ENCODE data around the gene DSCAM.
"Not testable (repeated sequence)": the region's sequence is repeated elsewhere in the genome, so short reads cannot be mapped to it uniquely, and the experiment has no call there.

Gene DSCAM

DNA sequence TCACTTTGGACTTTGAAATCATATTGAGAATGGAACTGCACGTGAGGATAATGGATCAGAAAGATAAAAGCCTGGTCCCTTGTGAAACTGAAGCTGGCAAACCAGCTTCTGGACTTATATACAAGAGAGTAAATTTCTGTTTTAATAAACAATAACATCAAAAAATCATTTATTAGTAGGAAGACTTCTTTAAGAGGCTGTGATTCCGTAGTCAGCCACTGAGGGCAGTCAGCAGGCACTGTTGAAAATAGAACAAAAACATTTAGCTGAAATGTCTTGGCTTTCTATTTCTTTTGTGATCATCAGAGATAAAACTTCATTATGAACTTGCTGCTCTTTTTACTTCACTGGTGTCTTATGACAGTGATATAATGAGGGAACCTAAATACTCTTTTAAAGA, 490.3 kb downstream of the DSCAM start:
- no peak for DNase-seq

DNA sequence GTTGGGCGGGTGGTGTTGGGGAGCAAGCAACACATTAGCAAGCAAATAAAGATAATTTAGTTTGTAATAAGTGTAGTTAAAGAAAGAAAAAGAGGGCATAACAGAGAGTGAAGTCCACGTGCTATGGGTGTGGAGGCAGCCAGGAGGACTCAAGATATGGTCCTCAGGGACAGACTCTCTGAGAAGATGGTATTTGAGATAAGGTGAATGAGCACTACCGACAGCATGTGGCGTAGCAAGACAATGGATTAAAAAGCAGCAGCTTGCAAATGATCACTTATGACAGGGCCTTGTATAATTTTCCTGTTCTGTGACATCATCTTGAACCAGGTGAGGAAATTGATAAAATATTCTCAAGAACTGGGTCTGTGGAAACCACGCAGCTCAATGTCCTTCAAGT, 491.9 kb downstream of the DSCAM start:
- DNase-seq = no peak

DNA sequence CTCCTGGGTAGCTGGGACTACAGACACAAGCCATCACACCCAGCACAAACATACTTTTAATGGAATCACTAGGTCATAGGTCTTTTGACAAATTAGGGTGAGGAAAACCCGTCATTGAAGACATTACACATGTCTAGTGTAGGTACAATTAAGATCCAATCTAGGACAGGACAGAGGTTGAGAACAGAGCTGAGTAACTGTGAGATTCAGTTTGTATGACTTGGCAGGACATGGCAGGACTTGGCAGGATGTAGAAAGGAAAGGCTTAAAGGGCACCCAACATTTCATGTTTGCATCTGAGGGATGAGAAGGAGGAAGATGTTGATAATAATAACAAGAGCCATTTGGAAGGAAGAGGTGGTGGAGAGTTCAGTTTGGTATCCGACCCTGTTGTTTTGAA, 496.0 kb downstream of the DSCAM start:
- no peak for DNase-seq

DNA sequence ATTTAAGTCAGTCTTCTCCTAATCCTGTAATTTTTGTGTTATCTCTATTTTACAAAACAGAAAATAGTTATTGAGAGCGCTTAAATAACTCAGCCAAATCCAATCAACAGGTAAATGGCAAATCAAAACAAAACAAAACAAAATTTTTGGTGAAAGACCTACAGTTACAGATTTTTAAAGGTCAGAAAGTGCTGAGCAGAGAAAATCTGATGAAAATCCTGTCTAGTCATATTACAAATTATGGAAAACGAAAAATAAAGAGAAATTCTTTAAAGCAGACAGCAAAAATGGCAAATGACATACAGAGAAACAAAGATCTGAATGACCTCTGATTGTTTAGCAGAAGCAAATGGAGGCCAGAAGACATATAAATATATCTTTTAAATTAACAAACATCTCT, 497.4 kb downstream of the DSCAM start:
- no peak for DNase-seq

DNA sequence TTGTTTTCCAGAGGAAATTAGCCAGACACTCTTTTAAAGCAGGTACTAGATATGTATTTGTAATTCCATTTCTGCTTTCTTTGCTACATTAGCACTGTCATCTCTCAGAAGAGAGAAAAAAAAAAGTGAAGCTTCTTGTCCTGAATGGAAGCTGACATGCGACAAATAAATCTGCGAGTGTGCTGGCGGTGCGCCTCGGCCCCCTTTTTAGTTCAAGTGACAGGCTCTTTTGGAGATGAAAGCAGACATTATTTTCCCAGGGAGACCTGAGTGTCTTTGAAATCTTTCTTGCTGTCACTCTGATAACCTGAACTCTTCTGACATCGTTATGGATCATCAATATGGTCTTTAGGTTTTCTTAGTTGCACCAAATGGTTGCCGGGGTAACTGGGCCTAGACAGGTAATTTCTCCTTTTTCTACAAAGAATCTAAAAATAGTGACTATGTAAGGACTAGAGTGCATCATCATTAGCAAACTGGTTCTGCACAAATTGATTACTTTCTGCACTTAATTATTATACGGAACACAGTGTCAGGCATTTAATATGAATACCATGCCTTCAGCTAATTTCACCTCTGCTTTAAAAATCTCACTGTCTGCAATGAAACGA, 501.1 kb downstream of the DSCAM start:
- no peak for DNase-seq

DNA sequence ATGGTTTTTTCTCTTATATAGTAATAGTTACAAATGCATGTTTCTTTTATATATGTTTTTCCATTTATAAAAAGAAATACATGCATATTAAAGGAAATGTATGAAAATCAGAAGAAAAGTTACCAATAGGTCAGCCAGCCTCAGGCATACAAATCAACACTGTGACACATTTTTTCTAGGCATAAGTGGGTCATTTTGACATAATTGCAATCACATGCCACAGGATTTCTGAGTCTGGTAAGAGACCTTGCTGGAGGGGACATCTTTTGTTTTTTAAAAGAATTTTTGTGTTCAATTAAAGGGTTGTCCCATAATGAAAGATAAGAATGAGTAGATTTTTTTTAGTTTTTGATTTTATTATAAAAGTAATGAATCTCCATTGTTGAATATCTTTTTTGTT, 506.6 kb downstream of the DSCAM start:
- DNase-seq = no peak

DNA sequence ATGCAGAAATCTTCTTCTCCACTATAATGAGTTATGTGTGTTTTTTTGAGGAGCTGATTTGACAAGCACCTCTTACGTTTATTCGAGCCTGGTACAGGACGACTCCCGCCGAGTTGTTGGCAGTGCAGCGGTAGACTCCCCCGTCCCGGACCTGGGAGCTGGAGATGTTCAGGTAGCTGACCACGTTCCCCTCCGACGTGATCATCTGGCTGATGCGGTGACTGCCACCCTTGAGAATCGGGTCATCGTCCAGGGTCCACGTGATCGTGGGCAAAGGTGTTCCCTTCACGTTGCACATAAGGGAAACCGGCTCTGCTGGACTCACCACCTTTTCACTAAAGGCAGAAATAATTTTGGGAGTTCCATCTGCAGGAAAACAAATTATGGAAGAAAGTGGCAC, 507.9 kb downstream of the DSCAM start:
- DNase-seq = no peak

DNA sequence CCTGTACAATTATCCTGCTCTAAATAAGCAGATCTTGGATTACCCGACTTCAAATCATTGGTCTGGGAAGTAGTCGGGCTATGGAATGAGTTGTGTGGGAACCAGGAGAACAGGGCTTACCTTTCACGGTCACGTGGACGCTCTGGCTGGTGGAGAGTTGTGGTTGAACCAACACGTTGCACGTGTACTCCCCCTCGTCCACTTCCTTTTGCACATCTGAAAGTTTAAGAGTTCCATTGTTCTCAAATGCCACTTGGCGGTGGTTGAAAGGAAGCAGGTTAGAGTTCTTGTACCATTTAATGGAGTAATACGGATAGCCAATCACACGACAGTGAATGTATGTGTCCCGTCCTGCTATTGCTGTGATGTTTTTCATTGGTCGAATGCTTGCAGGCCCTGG, 509.0 kb downstream of the DSCAM start:
- DNase-seq = no peak

DNA sequence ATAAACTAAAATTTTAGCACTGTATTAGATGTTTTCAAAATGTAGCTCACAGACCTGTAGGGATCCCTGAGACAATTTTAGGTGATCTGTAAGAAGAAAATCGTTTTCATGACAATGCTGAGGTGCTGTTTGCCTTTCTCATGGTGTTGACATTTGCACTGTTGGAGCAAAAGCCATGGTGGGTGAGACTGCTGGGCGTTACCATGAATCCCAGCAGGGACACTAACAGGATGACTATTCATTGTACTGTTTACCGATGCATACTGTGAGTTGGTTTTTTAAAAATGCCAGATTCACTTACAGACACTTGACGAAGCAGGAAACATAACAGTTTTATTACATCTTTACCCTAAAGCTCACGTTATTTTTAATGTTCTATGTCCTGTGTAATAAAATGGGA, 511.3 kb downstream of the DSCAM start:
- DNase-seq = no peak

DNA sequence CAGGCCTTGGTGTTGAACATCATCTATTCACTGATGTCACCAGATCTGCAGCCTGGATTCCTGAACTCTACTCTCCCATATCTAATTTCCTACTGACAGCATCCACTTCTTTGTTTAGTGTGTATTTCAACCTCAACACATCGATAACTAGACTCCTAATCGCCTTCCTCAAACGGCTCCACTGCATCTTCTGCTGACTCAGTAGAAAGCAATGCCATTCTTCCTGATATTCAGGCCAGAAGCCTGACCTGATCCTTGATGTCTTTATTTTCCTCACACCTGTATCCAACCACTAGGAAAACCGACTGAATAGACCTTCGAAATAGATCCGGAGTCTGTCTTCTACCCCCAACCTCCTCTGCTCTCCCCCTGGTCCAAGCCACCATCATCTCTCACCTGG, 512.8 kb downstream of the DSCAM start:
- DNase-seq = no peak

DNA sequence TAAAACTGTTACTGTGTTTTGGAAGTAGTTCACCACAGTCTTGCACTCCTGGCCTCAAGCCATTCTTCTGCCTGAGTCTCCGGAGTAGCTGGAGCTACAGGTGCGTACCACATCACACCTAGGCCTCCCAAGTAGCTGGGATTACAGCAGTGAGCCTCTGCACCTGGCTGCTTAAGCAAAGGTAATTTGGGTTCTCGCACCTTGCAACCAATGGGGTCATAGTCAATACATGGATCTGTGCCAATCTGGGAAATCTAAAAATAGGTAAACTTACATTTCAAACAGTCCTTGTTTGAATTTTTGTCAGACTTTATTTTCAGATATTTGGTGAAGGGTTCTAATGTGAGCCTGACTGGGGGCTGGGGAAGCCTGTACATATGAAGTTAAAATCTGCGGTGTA, 513.2 kb downstream of the DSCAM start:
- DNase-seq = no peak

DNA sequence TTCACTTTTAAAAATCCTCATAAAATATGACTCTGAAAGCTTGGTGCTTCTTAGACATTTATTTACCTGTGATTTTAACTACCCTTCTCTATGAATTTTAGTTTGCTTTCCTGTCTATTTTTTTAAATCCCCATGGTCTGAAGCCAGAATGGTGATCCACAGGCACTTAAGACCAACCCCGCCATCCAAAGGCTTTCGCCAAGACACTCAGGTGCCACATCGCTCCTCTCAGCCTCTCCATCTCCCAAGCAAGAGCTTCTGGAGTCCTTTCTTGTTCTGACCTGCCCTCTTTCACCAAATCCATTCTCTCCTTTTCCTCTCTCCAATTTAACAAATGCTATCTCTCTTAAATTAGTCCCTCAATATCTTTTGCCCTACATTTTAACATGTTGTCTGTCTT, 515.2 kb downstream of the DSCAM start:
- DNase-seq = no peak

DNA sequence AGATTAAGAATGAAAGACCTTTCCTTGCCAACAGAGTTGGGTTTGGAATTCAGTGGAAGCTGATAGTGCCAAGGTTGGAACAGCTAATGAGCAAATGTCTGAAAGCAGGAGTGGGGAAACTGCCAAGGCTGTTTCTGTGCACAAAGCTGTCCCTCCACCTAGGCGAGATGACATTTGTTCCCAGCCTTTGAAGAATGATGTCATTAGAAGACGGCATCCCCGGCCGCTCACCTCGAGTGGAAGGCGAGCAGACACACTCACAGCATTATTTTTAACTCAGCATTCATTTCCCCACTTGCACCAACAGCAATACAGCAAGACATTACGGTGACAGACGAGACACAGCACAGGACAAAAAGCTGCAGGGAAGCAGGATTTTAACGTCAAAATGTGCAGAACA, 515.8 kb downstream of the DSCAM start:
- no peak for DNase-seq

DNA sequence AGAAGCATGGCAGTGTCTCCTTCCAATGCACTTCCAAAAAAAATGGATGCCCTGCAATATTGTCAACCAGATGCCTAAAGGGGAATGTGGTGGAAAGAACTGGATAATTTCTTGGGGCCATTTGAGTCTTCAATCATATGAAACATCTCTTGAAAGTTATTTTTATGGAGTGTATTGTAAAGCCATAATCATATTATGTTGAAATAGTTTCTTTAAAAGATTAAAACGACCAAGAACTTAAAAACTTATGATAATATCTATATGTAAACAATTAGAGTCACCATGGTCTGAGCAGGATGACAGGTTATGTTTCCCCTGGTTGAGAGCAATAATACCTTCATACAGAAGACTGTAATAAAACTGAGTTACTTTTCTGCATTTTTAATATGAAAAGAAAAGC, 522.6 kb downstream of the DSCAM start:
- DNase-seq = no peak

DNA sequence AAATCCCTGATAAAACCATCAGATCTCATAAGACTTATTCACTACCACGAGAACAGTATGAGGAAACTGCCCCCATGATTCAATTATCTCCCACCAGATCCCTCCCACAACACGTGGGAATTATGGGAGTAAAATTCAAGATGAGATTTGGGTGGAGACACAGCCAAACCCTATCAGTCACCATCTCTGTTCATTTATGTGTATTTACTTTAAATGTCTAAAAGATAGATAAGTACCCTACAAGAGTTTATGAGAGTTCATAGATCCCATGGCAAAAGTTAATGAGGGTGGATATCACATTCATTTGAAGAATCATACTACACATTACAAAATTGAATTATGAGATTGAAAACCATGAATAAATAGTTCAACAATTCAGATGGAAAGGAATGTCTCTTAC, 526.2 kb downstream of the DSCAM start:
- not testable (repeated sequence) for DNase-seq

DNA sequence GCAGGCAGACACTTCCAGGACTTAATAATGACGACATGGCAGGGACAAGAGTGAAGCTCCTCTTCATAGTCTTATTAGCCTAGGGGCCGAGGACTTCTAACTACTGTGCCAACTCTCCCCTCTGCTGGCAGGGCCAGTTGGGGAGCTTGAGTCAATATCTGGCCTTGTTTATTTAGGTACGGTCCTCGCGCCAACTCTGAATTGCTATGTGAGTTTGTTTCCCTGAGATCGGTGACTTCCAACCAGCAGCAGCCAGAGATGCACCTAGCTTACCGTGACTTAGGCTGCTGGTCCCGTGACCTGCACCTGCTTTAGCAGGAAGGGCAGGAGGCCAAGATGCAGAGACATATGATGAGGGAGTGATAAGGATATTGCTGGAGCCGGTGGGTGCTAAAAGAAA, 528.6 kb downstream of the DSCAM start:
- DNase-seq = no peak

DNA sequence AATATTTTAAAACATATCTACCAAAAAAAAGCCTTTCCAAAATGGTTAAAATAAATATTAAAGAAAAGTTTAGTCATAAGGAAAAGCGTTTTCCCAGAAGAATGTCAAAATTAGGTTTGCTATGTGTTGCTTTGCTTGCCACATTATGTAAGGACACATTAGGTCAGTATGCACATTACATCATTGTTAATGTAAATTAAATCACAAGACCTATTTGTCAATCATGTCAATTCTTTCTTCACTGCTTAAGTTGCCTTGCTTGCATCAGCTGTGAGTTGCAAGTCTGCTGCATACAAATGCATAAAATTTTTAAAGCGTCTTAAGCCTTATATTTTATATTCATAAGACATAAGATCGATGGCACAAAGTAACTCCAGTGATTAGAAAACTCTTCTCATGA, 530.9 kb downstream of the DSCAM start:
- DNase-seq = no peak

DNA sequence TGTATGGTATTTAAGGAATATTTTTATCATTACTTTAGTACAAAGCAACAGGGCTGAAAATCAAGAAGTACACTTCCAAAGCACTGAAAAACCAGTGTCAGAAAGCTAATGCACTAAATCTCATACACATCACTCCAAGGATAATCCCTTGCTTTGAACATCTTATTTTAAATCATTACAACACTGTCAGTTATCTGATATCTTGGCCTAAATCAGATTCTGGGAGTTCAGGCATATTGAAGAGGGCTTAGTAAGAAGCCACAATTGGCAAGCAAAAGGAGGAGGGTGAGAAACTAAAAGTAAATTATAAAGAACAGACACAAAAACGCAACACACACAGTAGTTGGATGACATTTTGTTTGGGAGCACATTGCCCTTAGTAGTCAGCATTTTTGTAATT, 531.3 kb downstream of the DSCAM start:
- no peak for DNase-seq

DNA sequence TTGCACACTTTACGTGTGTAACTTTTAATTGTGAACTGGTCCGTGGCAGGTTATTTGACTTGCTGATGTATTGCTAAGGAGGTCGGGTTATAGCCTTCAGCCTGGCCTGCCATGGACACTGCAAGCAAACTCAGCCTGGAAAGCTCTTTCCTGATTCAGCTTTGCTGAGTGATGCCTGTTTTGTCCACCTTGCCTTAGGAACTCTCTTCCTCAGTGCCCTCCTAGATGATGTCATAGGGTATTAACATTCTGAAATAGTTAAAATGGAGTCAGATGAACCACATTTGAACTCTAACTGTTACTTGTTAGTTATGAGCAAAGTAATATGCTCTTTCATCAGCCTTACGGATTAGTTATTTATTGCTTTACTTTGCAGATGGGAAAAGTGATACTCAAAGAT, 533.7 kb downstream of the DSCAM start:
- no peak for DNase-seq

DNA sequence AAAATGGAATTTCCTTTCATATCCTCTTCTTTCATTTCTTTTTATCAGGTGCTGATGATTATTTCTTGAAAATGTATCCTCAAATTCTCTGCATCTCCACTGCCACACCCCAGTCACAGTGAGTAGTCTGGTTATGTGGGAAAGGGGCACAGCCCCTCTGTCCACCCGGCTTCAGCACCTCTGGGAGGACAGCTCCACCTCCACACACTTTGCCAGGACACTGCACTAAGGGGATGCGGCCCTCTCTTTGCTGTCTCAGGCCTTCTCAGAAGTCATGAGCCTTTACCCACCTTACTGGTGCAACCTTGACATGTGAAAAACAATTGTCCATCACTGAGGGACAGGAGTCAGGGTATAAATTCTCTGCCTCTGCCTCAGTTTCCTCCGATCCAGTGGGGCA, 546.7 kb downstream of the DSCAM start:
- no peak for DNase-seq

DNA sequence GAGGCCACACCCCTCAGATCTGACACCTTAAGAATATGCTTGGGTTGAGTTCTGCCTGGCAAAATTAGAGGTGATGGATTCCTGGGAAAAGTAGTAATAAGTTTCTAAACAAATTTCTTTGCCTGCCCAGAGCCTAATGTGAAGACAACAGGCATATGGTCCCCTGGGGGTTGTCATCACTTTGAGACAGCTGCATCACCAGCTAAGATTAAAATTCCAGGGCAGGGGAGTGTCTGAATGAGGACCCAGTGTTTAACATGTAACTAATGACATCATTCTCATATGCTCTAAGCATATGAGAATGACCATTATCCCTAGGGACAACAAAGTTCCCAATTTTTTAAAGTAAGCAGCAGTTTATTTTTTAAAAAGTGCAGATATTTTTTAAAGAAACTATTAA, 547.5 kb downstream of the DSCAM start:
- no peak for DNase-seq

DNA sequence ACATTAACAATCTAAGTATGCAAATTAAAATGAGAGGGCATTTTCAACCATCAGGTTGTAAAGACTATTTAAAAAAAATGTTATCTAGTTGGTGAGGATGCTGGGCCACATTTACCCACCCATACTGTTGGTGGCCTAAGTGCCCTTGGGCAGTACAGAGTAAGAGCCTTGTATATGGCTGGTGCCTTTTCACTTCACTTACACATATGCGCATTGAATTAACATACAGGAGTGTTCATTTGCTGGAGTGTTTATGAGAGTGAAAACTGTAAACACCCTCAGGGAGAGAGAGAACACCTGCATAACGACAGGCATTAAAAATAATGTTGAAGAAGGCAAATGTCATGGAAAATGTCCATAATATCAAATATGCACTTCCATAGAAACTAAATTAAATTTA, 552.6 kb downstream of the DSCAM start:
- DNase-seq = no peak

DNA sequence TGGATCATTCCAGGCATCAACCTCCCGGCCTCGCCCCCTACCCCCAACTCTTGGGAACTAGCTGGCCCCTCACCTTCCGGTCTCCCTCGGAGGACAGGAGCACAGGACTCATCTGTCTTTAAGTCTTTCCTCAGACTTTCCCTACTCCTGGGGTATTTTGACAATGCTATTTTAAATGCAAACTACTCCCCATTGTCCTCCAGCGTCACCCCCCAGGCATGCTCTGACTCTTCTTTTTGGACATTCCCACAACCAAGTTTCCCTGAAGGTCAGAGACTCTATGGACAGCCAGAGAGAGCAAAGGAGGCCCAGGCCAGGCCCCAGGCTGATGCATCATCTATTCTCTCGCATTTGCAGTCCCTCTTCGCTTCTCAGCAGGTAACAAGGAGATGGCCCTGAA, 555.4 kb downstream of the DSCAM start:
- no peak for DNase-seq

DNA sequence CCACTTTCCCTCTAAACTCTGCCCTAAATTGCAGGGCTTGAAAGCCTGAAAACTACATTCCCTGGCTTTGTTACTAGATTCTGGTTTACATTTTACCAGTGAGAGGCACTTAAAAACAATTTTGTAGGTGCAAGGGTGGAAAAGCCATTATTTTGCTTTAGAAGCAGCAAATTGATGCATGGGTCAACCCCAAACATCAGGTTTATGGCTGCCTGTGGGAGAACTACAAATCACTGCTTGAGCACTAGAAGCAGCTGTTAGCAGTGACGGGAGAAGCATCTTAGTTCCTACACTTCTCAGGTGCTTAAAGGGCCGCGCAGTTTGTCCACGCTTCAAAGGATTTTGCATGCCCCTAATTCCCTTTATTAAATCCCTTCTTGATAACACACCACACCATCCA, 562.5 kb downstream of the DSCAM start:
- DNase-seq = no peak

DNA sequence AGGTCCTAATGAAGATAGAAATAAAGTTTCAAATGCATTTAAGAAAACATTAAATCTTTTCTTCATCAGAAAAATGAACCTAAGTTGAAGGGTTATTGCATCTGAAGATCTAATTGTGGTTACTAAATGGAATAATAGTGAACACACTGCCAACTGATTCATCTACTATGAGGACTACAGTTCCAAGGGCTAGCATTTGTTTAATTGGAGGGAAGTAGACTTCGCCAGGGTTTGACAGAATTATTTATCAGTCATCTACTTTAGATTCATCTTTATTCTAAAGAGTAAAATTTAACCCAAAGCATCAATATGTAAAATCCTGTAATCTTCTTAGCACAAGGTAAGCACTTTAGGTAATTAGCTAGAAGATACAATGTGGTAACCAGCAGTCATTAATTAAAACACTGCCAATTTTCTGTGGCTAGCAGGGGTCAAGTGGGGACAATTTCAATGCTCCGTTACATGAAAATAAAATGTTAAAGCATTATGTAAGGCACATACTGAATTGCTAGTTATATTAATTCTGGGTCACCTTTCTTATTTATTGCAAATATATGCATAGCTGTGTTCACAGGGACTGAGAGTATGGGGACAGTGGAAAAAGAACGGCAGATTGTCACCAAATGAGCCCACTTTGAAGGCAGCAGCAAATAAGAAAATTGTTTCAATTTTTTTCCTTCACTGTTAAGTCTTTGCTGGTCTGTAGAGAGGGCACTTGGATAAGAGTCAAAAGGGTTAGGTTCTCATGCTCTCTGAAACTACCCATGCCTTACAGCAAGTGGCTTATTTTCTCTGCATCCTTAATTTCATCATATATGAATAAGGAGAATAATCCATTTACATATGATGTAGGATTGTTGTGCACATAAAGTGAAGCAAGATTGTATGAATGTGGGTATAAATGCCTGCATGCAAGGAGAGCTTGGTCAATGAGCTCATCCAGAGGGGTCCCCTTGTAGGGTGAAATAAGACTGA, 563.8 kb downstream of the DSCAM start:
- DNase-seq = no peak

Measured in CD4-positive, alpha-beta T cell treated with Interleukin-10 for 1 hour (primary cell).